VCaP (cell line): ENCODE data around the gene MT1G.

Source experiments
- H3K27ac ChIP-seq: fragments of 450-650 bp; 2 replicates; pipeline ENCODE4 v1.5.1; 2017
- CTCF ChIP-seq: fragments of 450-650 bp; conservative IDR thresholded peaks from 2 replicates; pipeline ENCODE4 v1.5.1; 2017; ENCODE audit warnings: mild to moderate bottlenecking, moderate library complexity

The MT1G gene

GRCh38 chr16:56645311-56645710 lies 22.6 kb downstream of the MT1G start:
- no peak for TF ChIP-seq CTCF
- H3K27ac ChIP-seq, result no peak overlapping the region

GRCh38 chr16:56643833-56644232 lies 24.0 kb downstream of the MT1G start:
- TF ChIP-seq CTCF, result no peak
- H3K27ac ChIP-seq, result peak overlapping the region; percentile 5; the same call in 1 of the 2 replicates

- TF ChIP-seq CTCF, result peak; percentile 54
- H3K27ac ChIP-seq, result peak overlapping the region; percentile 5; the same call in 1 of the 2 replicates
These were observed 24.6 kb downstream of the MT1G start for GRCh38 chr16:56643080-56643778.

GRCh38 chr16:56641166-56641565 lies 26.7 kb downstream of the MT1G start:
- H3K27ac ChIP-seq, result no peak overlapping the region
- no peak for TF ChIP-seq CTCF

- TF ChIP-seq CTCF, result no peak
- H3K27ac ChIP-seq, result no peak overlapping the region; the same call in 1 of the 2 replicates
These were observed 27.8 kb downstream of the MT1G start for GRCh38 chr16:56640076-56640475.

GRCh38 chr16:56639045-56639444 lies 28.8 kb downstream of the MT1G start:
- TF ChIP-seq CTCF, result no peak
- peak overlapping the region; percentile 36 for H3K27ac ChIP-seq

GRCh38 chr16:56637814-56638750 lies 29.8 kb downstream of the MT1G start, which contains the start of gene MT1A:
Gene MT1A, plus strand, starts transcription at chr16:56638666. Its CDS starts 73 bp downstream, at chr16:56638739.
- no peak for TF ChIP-seq CTCF
- peak within 1 kb of the TSS; percentile 36 for H3K27ac ChIP-seq
